T-helper 1 cell treated with Interleukin-12 subunit alpha and Interleukin-12 subunit beta and Interleukin-4 antibody, amounts not matched to agents 30 μg/mL and 1 μg/mL, for 36 hours (primary cell): ENCODE measurements around the gene TRIM34.
"Not testable (repeated sequence)": the region's sequence is repeated elsewhere in the genome, so short reads cannot be mapped to it uniquely, and the experiment has no call there.

Experiments
- H3K27ac Mint-ChIP-seq: one replicate; pipeline ENCODE4 v1.8.0; 2021; ENCODE audit warnings: mild to moderate bottlenecking, mixed read lengths
- H3K27me3 Mint-ChIP-seq: one replicate; pipeline ENCODE4 v1.8.0; 2021; ENCODE audit warnings: low read depth, mixed read lengths
- H3K36me3 Mint-ChIP-seq: one replicate; pipeline ENCODE4 v1.8.0; 2021; ENCODE audit warnings: low read depth, mixed read lengths
- H3K4me1 Mint-ChIP-seq: one replicate; pipeline ENCODE4 v1.8.0; 2021; ENCODE audit warnings: low read depth, mixed read lengths
- H3K4me3 Mint-ChIP-seq: one replicate; pipeline ENCODE4 v1.8.0; 2021; ENCODE audit warnings: mild to moderate bottlenecking, moderate library complexity, mixed read lengths
- H3K9me3 Mint-ChIP-seq: one replicate; pipeline ENCODE4 v1.8.0; 2021; ENCODE audit warnings: mixed read lengths

TRIM34 gene, protein sequence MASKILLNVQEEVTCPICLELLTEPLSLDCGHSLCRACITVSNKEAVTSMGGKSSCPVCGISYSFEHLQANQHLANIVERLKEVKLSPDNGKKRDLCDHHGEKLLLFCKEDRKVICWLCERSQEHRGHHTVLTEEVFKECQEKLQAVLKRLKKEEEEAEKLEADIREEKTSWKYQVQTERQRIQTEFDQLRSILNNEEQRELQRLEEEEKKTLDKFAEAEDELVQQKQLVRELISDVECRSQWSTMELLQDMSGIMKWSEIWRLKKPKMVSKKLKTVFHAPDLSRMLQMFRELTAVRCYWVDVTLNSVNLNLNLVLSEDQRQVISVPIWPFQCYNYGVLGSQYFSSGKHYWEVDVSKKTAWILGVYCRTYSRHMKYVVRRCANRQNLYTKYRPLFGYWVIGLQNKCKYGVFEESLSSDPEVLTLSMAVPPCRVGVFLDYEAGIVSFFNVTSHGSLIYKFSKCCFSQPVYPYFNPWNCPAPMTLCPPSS

DNA sequence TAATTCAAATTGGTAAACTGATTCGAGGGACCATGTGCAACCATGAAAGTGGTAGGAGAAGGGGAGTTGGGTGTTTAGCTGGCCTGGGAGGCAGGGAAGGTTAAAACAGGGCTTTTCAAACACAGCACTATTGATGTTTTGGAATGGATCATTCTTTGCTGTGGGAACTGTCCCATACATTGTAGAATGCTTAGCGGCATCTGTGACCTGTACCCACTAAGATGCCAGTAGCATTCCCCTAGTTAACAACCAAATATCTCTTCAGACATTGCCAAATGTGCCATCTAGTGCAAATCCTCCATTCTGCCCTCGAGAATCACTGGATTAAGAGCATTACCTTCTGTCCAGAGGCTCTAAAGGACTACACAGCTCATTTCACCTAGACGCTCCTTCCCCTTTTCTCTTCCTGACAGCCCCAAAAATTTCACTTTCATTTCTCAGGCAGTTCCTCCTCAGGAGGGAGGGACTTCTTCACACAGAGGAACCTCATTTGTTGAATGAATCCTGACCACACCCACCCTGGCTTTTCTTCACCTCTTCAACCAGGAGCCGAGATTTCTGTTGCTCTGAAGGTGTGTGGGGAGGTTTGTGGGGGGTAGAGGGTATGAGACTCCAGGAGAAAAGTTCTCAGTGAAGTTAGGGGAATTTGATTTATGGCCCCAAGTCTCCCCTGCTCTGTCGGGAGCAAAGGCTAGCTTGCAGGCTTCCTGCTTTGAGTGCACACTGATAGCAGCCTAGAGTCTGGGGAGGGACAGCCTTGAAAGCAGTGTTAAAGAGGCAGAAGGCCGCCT lies at the start of gene TRIM34:
Gene TRIM34, plus strand, starts transcription at position 513 of the 791 bp plus-strand sequence. CDS start 7,331 bp downstream, outside the sequence.
- H3K36me3 Mint-ChIP-seq, result peaks cover 7% of the 10 kb centered on the region
- H3K9me3 Mint-ChIP-seq, result no peaks in the 10 kb centered on the region
- peak within 1 kb of the TSS; percentile 92 for H3K4me3 Mint-ChIP-seq
- H3K4me1 Mint-ChIP-seq, result peaks cover 38% of the 10 kb centered on the region
- H3K27ac Mint-ChIP-seq, result peak within 1 kb of the TSS; percentile 64
- H3K27me3 Mint-ChIP-seq, result no peaks in the 10 kb centered on the region

DNA sequence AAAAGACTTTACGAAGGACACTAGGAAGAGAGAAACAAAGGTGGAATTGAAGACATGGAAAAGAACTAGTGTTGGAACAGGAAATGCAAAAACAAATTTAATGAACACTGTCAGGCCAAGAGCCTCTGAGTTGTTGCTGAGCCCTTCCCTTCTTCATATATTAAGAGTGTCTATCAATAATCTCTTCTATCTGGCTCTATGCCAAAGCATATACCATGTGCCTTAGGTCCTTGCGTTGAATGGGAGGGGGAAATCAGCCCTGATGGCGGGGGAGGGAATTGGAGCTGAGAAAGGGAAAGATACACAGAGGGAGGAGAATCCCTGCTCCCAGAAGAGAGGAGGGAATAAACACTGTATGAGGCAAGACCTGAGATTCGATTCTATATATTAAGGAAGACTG lies 49.6 kb upstream of the TRIM34 start:
- Mint-ChIP-seq H3K36me3 (no peaks in the 10 kb centered on the region), H3K27me3 (no peaks in the 10 kb centered on the region), H3K27ac (no peak overlapping the region), H3K4me3 (no peak overlapping the region), H3K9me3 (no peaks in the 10 kb centered on the region), H3K4me1 (peaks cover 2% of the 10 kb centered on the region)

DNA sequence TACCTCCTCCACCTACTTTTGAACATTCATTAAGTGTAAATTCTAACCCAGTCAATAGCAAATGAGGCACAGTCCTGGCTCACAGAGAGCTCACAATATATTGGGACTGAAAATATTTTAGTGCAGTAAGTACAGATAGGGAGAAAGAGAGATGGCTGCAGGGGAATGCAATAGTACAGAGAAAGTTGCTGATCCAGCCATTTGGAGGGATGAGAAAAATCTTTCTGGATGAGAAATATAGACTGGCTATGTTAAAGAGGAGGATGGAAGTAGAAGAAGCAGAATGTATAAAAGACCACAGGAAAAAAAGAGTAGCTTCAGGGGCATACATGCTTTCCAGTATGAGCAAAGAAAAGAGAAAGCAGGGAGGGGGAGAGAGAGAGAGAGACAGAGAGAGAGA lies 47.7 kb upstream of the TRIM34 start:
- no peak overlapping the region for H3K27ac Mint-ChIP-seq

DNA sequence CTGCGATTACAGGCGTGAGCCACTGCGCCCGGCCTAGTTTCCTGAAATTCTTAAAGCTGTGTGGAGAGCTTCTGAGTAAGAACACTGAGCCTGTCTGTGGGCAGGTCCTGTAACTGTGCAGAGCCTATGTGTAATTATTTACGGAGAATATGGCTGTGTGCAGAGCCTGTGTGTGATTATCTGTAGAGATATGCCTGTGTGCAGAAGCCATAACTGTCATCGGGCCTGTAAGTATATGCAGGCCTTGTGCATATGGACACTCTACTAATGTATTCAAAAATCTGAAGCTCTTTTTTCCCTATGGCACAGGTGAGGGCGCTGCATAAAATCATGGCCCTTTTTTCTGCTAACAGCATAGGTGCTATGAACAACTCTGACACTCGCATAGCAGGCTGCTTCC lies 44.2 kb upstream of the TRIM34 start, which contains the start of gene OR52B6:
Gene OR52B6, plus strand, starts transcription at position 301 of the 400 bp plus-strand sequence. Its CDS starts 0 bp downstream, at position 301.
- Mint-ChIP-seq H3K36me3 (no peaks in the 10 kb centered on the region), H3K4me1 (no peaks in the 10 kb centered on the region)

More for the DNA sequence above, 47.7 kb upstream of the TRIM34 start:
- Mint-ChIP-seq H3K4me3 (no peak overlapping the region), H3K27me3 (no peaks in the 10 kb centered on the region), H3K9me3 (no peaks in the 10 kb centered on the region), H3K4me1 (no peaks in the 10 kb centered on the region), H3K36me3 (no peaks in the 10 kb centered on the region)

DNA sequence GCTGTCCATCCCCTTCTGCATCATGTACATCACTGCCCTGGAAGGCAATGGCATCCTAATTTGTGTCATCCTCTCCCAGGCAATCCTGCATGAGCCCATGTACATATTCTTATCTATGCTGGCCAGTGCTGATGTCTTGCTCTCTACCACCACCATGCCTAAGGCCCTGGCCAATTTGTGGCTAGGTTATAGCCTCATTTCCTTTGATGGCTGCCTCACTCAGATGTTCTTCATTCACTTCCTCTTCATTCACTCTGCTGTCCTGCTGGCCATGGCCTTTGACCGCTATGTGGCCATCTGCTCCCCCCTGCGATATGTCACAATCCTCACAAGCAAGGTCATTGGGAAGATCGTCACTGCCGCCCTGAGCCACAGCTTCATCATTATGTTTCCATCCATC lies 43.8 kb upstream of the TRIM34 start:
- no peak overlapping the region for H3K4me3 Mint-ChIP-seq
- H3K27ac Mint-ChIP-seq, result no peak overlapping the region
- no peaks in the 10 kb centered on the region for H3K36me3 Mint-ChIP-seq
- no peaks in the 10 kb centered on the region for H3K9me3 Mint-ChIP-seq
- H3K4me1 Mint-ChIP-seq, result no peaks in the 10 kb centered on the region
- no peaks in the 10 kb centered on the region for H3K27me3 Mint-ChIP-seq

More for the DNA sequence above, 44.2 kb upstream of the TRIM34 start, which contains the start of gene OR52B6:
- Mint-ChIP-seq H3K27ac (no peak within 1 kb of the TSS), H3K9me3 (no peaks in the 10 kb centered on the region), H3K4me3 (no peak within 1 kb of the TSS), H3K27me3 (no peaks in the 10 kb centered on the region)

DNA sequence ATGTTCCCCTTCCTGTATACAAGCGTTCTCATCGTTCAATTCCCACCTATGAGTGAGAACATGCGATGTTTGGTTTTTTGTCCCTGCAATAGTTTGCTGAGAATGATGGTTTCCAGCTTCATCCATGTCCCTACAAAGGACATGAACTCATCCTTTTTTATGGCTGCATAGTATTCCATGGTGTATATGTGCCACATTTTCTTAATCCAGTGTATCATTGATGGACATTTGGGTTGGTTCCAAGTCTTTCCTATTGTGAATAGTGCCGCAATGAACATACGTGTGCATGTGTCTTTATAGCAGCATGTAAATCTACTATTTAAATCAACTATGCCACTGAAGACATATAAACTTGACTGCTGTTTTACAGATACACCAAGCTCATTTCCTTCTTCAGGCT lies 40.3 kb upstream of the TRIM34 start:
- H3K36me3 Mint-ChIP-seq, H3K4me3 Mint-ChIP-seq, H3K27ac Mint-ChIP-seq, H3K9me3 Mint-ChIP-seq, H3K4me1 Mint-ChIP-seq, H3K27me3 Mint-ChIP-seq: not testable (repeated sequence)

DNA sequence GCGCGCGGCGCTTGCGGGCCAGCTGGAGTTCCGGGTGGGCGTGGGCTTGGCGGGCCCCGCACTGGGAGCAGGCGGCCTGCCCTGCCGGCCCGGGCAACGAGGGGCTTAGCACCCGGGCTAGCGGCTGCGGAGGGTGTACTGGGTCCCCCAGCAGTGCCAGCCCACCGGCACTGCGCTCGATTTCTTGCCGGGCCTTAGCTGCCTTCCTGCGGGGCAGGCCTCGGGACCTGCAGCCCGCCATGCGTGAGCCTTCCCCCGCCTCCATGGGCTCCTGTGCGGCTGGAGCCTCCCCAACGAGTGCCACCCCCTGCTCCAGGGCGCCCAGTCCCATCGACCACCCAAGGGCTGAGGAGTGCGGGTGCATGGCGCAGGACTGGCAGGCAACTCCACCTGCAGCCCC lies 34.9 kb upstream of the TRIM34 start:
- not testable (repeated sequence) for H3K27ac Mint-ChIP-seq, H3K27me3 Mint-ChIP-seq, H3K4me3 Mint-ChIP-seq, H3K9me3 Mint-ChIP-seq, H3K36me3 Mint-ChIP-seq, H3K4me1 Mint-ChIP-seq

DNA sequence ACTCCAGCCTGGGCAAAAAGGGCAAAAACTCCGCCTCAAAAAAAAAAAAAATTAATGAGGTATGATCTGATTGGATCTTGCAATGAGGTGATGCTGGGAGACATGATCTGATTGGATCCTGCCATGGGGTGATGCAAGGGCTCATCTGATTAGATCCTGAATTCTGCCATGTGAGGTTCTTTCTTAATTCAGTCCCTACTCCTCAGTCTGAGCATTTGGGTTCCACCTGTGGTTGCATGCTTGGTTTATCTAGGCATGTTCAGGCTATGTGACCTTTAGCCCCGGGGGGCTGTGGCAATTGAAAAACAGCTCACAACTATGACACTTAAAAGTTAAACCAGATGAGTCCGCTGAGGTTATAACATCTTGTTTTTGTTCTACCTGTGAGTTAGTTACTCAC lies 33.2 kb upstream of the TRIM34 start:
- H3K36me3 Mint-ChIP-seq, result no peaks in the 10 kb centered on the region
- no peak overlapping the region for H3K4me3 Mint-ChIP-seq
- H3K27me3 Mint-ChIP-seq, result no peaks in the 10 kb centered on the region
- H3K27ac Mint-ChIP-seq, result no peak overlapping the region
- H3K9me3 Mint-ChIP-seq, result no peaks in the 10 kb centered on the region
- H3K4me1 Mint-ChIP-seq, result peaks cover 1% of the 10 kb centered on the region

DNA sequence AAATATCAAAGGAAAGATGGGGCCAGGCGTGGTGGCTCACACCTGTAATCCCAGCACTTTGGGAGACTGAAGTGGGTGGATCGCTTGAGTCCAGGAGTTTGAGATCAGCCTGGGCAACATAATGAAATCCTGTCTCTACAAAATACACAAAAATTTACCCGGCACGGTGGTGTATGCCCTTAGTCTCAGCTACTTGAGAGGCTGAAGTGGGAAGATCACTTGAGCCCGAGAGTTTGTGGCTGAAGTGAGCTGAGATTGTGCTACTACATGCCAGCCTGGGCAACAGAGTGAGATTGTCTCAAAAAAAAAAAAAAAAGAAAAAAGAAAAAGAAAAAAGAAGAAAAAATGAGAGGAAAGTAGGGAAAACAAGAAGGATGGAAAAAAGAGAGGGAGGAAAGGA lies 32.2 kb upstream of the TRIM34 start:
- Mint-ChIP-seq H3K27me3 (no peaks in the 10 kb centered on the region), H3K4me3 (no peak overlapping the region), H3K9me3 (no peaks in the 10 kb centered on the region), H3K4me1 (peaks cover 6% of the 10 kb centered on the region), H3K27ac (no peak overlapping the region), H3K36me3 (no peaks in the 10 kb centered on the region)

DNA sequence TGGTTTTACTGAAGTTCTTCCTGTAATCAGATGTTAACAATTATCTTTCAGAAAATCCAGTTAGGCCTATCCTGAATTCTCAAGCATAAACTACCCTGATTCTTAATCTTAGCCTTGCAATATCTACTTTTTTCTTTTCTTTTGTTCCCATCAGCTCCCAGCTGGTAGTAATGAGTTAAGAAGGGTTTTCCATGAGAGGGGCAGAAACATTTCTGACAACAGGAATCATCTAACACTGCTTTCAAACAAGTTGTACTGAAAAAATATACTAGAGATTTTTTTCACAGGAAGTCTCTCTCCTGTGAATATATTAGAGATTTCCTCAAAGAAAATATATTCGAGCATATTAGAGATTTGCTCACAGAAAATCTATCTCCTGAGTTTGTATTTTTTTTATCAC lies 31.7 kb upstream of the TRIM34 start:
- H3K27me3 Mint-ChIP-seq, result no peaks in the 10 kb centered on the region
- no peaks in the 10 kb centered on the region for H3K36me3 Mint-ChIP-seq
- peaks cover 6% of the 10 kb centered on the region for H3K4me1 Mint-ChIP-seq
- H3K9me3 Mint-ChIP-seq, result no peaks in the 10 kb centered on the region
- H3K27ac Mint-ChIP-seq, result no peak overlapping the region
- no peak overlapping the region for H3K4me3 Mint-ChIP-seq

DNA sequence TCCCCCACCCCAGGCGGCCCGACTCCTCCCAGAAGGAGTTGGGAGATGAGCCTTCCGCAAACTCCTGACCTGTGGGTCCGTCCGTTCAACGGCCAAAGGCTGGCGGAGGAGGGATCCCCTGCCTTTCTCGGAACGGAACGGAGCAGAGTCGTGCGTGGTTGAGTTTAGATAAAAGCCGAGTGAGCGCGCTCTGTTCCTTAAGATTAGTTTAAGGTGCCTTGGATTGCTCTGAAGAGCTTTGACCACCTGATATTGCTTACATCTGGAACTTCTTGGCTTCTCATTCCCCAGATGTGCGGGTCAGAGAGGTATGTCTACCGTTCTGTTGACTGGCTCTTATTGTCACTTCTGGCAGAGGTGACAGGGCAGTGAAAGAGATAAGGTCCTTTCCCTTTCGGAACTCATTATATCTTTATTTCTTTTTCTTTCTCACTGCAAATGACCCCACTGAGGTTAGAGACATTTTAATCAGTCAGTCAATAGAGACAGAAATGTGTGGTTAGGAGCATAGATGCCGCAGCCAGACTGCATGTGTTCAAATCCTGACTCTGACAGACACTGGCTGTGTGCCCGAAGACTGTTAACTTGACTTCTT lies 28.1 kb upstream of the TRIM34 start, which contains the start of gene TRIM6:
Gene TRIM6, plus strand, starts transcription at position 31 of the 595 bp plus-strand sequence. Its CDS starts 261 bp downstream, at position 292.
- Mint-ChIP-seq H3K36me3 (no peaks in the 10 kb centered on the region), H3K4me1 (peaks cover 6% of the 10 kb centered on the region), H3K27ac (peak within 1 kb of the TSS; percentile 34), H3K4me3 (peak within 1 kb of the TSS; percentile 57), H3K27me3 (no peaks in the 10 kb centered on the region), H3K9me3 (no peaks in the 10 kb centered on the region)

DNA sequence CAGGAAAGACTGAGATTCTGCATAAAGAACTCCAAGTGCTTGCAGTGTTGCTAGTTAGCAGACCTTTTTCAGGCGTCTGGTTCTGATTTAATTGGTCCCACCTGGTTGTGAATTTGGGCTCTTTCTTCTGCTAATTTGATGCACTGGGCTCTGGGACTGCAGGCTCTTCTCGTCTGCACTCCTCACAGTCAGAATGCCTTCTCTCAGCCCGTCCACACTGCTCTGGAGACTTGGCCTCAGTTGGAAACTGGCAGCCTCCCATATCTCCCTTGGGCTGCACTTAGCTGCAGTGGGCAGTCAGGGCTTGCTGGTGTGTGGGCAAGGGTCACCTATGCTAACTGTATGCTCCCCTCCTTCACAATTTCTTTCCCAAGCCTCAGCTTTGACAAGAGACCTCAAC lies 26.8 kb upstream of the TRIM34 start:
- Mint-ChIP-seq H3K27me3 (no peaks in the 10 kb centered on the region), H3K4me1 (peaks cover 6% of the 10 kb centered on the region), H3K27ac (no peak overlapping the region), H3K36me3 (no peaks in the 10 kb centered on the region), H3K9me3 (no peaks in the 10 kb centered on the region), H3K4me3 (no peak overlapping the region)

DNA sequence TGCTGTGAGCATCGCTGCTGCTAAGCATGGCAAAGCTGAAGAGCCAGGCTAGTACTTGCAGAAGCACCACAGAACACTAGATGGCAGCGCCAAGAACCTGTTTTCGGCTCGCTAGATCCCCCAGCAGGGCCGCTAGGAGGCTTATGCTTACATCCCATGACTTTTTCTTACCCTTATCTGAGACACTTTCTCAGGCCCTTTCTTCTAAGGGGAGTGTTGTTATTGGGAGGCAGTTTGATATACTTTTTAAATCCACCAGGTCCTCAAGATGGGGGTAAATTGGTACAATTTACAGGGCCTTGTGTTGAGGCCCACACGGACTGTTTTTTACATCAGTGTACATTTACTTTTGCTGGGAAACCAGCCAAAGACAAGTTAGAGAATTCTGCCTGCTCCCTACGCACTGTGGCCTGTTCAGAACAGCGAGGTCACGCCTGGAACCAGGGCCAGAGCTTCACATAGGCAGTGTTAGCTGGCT lies 24.4 kb upstream of the TRIM34 start:
- Mint-ChIP-seq H3K4me1 (peaks cover 6% of the 10 kb centered on the region), H3K36me3 (no peaks in the 10 kb centered on the region), H3K27ac (no peak overlapping the region), H3K4me3 (no peak overlapping the region), H3K27me3 (no peaks in the 10 kb centered on the region), H3K9me3 (no peaks in the 10 kb centered on the region)

DNA sequence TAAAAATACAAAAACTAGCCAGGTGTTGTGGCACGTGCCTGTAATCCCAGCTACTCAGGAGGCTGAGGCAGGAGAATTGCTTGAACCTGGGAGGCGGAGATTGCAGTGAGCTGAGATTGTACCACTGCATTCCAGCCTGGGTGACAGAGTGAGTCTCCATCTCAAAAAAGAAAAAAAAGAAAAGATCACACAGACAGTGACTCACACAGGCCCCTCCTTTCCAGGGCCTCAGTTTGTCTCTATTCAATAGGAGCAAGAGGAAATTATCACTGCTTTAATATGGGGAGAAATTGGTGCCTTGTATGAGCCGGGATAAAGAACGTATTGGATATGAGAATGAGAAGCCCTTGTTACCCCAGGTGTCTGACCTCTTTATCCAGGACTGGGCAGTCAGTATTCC lies 22.0 kb upstream of the TRIM34 start:
- H3K27me3 Mint-ChIP-seq, H3K36me3 Mint-ChIP-seq, H3K9me3 Mint-ChIP-seq, H3K4me3 Mint-ChIP-seq, H3K27ac Mint-ChIP-seq, H3K4me1 Mint-ChIP-seq: not testable (repeated sequence)
